ENCODE measurements around the gene MDFIC2. TPM values are rescaled to one million over a fixed set of nuclear protein-coding genes. Genes with fewer than 3 reads are reported as not detected.

Gene MDFIC2
- polyA plus RNA-seq, 4 donors = not detected

- no peak for DNase-seq (ENCODE audit: low read depth in 4 of 4, low spot score in 3 of 4)
These were observed 126.8 kb downstream of the MDFIC2 start for GRCh38 chr3:70185661-70186060.

GRCh38 chr3:70183781-70184504 lies 128.5 kb downstream of the MDFIC2 start:
- DNase-seq (ENCODE audit: low read depth in 4 of 4, low spot score in 3 of 4) = no peak

- DNase-seq (ENCODE audit: low read depth in 4 of 4, low spot score in 3 of 4) = peak in 2 of 4 donors; percentile 3 to 15
These were observed 130.3 kb downstream of the MDFIC2 start for GRCh38 chr3:70182166-70182565.

- no peak for DNase-seq (ENCODE audit: low read depth in 4 of 4, low spot score in 3 of 4)
These were observed 131.8 kb downstream of the MDFIC2 start for GRCh38 chr3:70180664-70181063.

GRCh38 chr3:70179111-70179510 lies 133.3 kb downstream of the MDFIC2 start:
- DNase-seq (ENCODE audit: low read depth in 4 of 4, low spot score in 3 of 4) = no peak

GRCh38 chr3:70177881-70178645 lies 134.4 kb downstream of the MDFIC2 start:
- no peak for DNase-seq (ENCODE audit: low read depth in 4 of 4, low spot score in 3 of 4)

GRCh38 chr3:70176224-70176623 lies 136.2 kb downstream of the MDFIC2 start:
- DNase-seq (ENCODE audit: low read depth in 4 of 4, low spot score in 3 of 4) = no peak

- DNase-seq (ENCODE audit: low read depth in 4 of 4, low spot score in 3 of 4) = no peak
These were observed 155.6 kb downstream of the MDFIC2 start for GRCh38 chr3:70156808-70157207.

- DNase-seq (ENCODE audit: low read depth in 4 of 4, low spot score in 3 of 4) = no peak
These were observed 161.8 kb downstream of the MDFIC2 start for GRCh38 chr3:70150599-70150998.

- DNase-seq (ENCODE audit: low read depth in 4 of 4, low spot score in 3 of 4) = no peak
These were observed 162.6 kb downstream of the MDFIC2 start for GRCh38 chr3:70149714-70150400.
